ENCODE measurements around the gene VSTM1. TPM values are rescaled to one million over a fixed set of nuclear protein-coding genes. Genes with fewer than 3 reads are reported as not detected.

Gene VSTM1
- total and polyA plus RNA-seq, 2 of the 8 experiments (the other 6 are each of a cell fraction or from before 2014, with no cell fraction given) = 0.12 to 0.65 TPM

DNA sequence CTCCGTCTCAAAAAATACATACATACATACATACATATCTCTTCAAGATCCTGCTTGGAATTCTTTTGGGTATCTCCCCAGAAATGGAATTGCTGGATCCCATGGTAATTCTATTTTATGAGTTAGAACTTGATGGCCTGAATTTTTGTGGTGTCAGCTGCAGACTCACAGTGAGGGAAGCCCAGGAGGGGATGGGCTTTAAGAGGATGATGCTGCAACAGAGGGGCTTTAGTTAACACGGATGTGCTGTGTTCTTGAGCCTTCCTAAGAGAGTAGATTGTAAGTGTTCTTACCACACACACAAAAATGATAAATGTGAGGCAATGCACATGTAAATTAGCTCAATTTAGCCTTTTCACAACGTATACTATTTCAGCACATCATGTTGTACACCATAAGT lies 40.5 kb downstream of the VSTM1 start:
- Histone ChIP-seq H3K9ac (replicated peaks in 1 of 4; ENCODE audit: extremely low read depth in 1 of 4, low read depth in 3 of 4, low read length in 3 of 4) (peak overlapping the region in 1 of 4 experiments; percentile 16; a peak in 1 of 7 replicates), H3K23me2 (ENCODE audit: low read depth, low read length) (no peaks in the 10 kb centered on the region), H3K27me3 (replicated peaks in 1 of 4; ENCODE audit: control insufficient read depth in 3 of 4, extremely low read depth in 1 of 4, insufficient read depth in 3 of 4, low read length in 3 of 4) (peaks cover 0 to 2% (median 0%) of the 10 kb centered on the region in 4 experiments; a peak in 1 of 7 replicates), H3K4me2 (ENCODE audit: insufficient read depth in 1 of 2, low read depth in 2 of 2, low read length in 2 of 2) (no peak overlapping the region), H3K4me1 (replicated peaks in 1 of 4; ENCODE audit: control insufficient read depth in 3 of 4, insufficient read depth in 4 of 4, low read length in 3 of 4) (peaks cover 0 to 6% (median 3%) of the 10 kb centered on the region in 4 experiments; a peak in 4 of 7 replicates), H3K56ac (replicated peaks; ENCODE audit: insufficient read length, low read depth, low read length) (no peak overlapping the region), H4K8ac (ENCODE audit: extremely low read depth, insufficient read depth, low read length) (no peak overlapping the region), H2BK12ac (ENCODE audit: low read depth, low read length) (no peak overlapping the region), H4K91ac (replicated peaks; ENCODE audit: insufficient read length, low read length) (no peak overlapping the region), H2AFZ (ENCODE audit: low read length) (no peak overlapping the region), H3K9me3 (ENCODE audit: insufficient read depth in 2 of 2, low read depth in 1 of 2, low read length in 1 of 2) (no peaks in the 10 kb centered on the region), H2BK120ac (replicated peaks; ENCODE audit: low read depth, low read length) (no peak overlapping the region), H3K79me2 (ENCODE audit: control insufficient read depth in 1 of 2, insufficient read depth in 2 of 2, low read length in 2 of 2) (no peaks in the 10 kb centered on the region), H2BK15ac (ENCODE audit: low read length) (no peak overlapping the region), H3K23ac (ENCODE audit: insufficient read length) (no peak overlapping the region), H2BK5ac (ENCODE audit: low read depth, low read length) (no peak overlapping the region), H3K14ac (ENCODE audit: insufficient read length) (no peak overlapping the region), H2AK5ac (ENCODE audit: low read depth, low read length) (no peak overlapping the region), H3K18ac (ENCODE audit: extremely low read depth, low read length) (no peak overlapping the region), H3K79me1 (ENCODE audit: low read depth, low read length) (no peaks in the 10 kb centered on the region), H3K4me3 (ENCODE audit: extremely low read depth in 1 of 4, insufficient read depth in 2 of 4, low read depth in 3 of 4, low read length in 4 of 4) (no peak overlapping the region), H3K27ac (ENCODE audit: low read depth, low read length) (no peak overlapping the region), H4K5ac (ENCODE audit: insufficient read length, low read depth, low read length) (no peak overlapping the region), H2BK20ac (ENCODE audit: low read length) (no peak overlapping the region), H3K4ac (replicated peaks; ENCODE audit: insufficient read length, low read depth, low read length) (no peak overlapping the region), H3K36me3 (ENCODE audit: control insufficient read depth in 2 of 4, insufficient read depth in 4 of 4, low read length in 3 of 4) (no peaks in the 10 kb centered on the region; a peak in 1 of 8 replicates), H4K20me1 (replicated peaks in 1 of 2; ENCODE audit: control insufficient read depth in 1 of 2, insufficient read depth in 2 of 2, low read length in 2 of 2) (no peaks in the 10 kb centered on the region)
- ChIA-PET CTCF (ENCODE audit: partially characterized antibody) (interaction anchor here (0.6 to 6.1 kb wide), 45 partner anchors 8 to 245 kb away, joined by 3 to 42 read pairs (median 7); partner anchors contain the start of gene CACNG6), POLR2A (ENCODE audit: partially characterized antibody) (interaction anchor here (1.1 to 3.0 kb wide), 6 partner anchors 29 to 75 kb away, joined by 3 to 17 read pairs (median 6); partner anchors contain the start of gene CACNG6)
- DNase-seq (ENCODE audit: low read depth in 1 of 2, low spot score in 2 of 2) (no peak), FAIRE-seq (no peak)
- WGBS, 2 experiments (ENCODE audit: extremely low coverage in 1 of 2, insufficient coverage in 1 of 2, insufficient read length in 1 of 2, insufficient replicate concordance in 2 of 2, low coverage in 1 of 2, low lambda C conversion rate in 2 of 2, missing lambda C conversion rate in 1 of 2) = 64% methylated on average over 3 of the region's 3 CpGs; no CpG with 5 or more reads in 1 of the 2 experiments
- TF ChIP-seq CHD1 (IDR thresholded peaks at IDR 0.05; ENCODE audit: low read depth, low read length) (no peak), CREB1 (IDR thresholded peaks at IDR 0.05) (no peak), RBBP5 (IDR thresholded peaks at IDR 0.05; ENCODE audit: borderline replicate concordance, low read depth, low read length) (no peak), EZH2 (IDR thresholded peaks at IDR 0.05; ENCODE audit: low read depth, low read length, severe bottlenecking) (no peak), SRF (IDR thresholded peaks at IDR 0.05; ENCODE audit: low read depth, low read length) (no peak)
